GM19455 (cell line): Measurements from ENCODE around the gene PTPN21.
A peak's percentile ranks its signal among the peaks of the same experiment; 100 is the strongest.

Experiments
- ATAC-seq: cut with Tn5 transposase; IDR thresholded peaks from one replicate; pipeline ENCODE4 v1.9.1; 2021; ENCODE audit not compliant: unreplicated experiment

Gene PTPN21

DNA sequence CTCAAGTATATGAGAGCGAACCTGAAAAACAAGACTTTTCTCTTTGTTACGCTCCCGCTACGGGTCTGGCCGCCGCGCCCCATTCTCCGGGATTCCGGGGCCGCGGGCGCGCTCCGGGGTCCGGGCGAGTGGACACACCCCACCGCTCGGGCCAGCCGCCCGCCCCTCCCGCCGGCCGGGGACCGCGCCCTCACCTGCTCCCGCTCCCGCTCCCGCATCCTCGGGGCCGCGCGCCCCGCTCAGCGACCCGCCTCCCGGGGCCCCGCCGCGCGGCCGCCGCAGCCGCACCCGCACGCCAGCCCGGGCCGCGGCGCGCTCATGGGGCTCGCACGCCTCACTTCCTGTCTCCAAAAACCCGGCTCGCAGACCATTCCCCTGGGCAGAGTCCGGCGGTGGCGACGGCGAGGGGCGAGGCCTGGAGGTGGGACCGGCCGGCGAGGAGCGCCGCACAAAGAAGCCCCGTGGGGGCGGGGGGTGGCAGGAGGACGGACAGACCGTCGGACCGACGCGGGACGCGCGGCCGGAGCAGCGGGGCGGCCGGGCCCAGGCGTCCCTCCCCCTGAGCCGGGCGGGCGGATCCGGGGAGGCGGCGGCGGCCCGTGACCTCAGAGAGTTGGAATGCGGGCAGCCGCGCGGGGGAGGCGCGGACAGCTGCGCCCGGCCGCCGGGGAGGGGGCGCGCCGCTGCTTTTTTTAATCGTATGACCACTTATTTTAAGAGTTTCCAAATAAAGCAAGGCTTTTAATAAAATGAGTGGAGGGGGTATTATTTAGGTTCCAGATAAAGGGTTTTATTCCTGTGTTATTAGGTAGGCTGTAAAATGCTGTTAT lies at the start of gene PTPN21:
Gene PTPN21, minus strand, starts transcription at position 551 of the 830 bp plus-strand sequence. CDS start 4,590 bp downstream, outside the sequence.
- ATAC-seq = no peak

DNA sequence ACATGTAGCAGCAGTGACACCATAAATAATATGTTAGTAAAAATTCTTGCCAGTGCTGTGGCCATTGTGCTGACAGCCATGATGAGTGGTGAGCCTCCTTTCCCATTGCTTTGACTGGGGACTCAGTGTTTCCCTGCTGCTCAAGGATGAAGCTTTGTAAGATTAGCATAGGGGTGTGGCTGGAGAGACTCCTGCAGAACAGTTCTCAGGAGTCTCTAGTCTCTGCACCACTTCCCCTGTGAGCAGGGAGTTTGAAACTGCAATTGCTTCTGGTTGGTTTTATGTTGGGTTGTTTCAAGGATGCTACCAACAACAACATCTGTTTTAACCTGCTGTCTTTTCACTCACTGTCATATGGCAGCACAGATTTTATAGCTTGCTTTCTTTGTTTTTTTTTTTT lies 49.4 kb upstream of the PTPN21 start:
- peak; percentile 27 for ATAC-seq

DNA sequence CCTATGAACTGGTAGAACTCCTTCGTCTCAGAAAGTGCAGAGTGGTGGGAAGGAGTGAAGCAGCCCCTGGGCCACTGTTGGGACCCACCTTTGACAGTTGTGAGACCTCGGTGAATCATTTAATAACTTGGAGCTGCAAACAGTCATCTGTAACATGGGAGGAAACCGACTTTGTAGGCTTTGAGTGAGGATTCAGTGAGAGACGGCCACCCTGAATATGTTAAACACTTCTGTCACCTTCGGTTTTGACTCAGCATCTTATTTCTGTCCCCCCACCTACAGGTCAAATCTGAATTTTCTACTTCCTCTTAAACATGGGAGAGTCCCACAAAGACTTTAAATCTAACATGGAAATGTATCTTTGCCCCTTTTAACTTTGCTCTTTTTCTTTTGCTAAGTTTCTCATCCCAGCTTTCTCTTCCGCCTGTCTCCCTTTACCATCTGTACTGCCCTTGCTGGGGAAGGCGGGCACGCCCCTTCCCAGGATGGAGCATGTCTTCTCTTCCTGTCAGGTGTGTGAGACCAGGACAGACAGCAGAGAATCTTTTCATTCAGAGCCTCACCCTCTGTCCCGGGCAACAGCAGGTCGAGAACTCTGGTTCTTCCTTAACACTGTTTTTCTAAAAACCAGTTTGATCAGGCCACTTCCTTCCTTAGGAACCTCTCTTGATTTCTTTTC lies 45.1 kb upstream of the PTPN21 start:
- peak; percentile 90 for ATAC-seq

DNA sequence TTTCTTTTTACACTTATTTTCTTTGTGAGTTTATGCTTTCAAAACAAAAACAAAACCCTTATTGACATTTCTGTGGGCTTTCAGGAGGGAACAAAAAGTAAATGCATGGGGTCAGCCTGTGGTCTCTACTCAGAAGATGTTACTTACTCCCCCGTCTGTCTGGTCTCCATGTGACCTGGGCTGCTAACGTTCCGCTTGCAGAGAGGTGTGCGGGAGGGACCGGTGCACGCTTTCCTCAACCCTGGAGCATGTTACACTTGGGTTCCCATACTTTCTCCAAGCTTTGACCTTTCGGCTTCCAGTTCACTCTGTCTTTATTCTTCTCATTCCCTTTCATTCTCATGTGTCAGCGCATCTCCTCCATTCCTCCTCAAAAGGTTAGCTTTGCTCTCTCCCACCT lies 44.5 kb upstream of the PTPN21 start:
- peak; percentile 45 for ATAC-seq

DNA sequence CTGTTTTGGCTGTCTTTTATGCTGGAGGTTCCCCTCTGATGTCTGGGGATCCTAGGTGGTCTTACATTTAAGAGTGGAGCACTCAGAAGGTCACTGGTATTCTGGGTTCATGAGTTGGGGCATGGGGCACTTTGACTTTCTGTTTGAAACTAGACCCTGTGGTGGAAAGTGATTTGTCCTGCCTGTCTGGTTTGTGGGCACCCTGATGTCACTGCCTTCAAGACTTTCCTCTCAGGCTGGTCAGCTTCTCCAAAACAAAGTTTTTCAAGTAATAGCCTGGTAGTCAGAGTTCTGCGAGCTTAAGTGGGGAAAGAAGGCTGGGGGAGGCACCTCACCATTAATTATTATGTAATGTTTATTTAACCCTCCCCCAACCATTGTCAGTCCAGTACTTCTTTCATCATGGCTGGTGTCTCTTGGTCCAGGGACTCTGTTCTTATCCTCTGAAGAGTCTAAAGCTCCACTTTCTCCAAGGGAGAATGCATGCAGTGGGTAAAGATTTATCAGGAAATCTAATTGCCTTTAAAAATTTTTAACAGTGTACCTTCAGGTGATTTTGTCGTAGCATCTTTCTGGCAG lies 43.4 kb upstream of the PTPN21 start:
- ATAC-seq = no peak

DNA sequence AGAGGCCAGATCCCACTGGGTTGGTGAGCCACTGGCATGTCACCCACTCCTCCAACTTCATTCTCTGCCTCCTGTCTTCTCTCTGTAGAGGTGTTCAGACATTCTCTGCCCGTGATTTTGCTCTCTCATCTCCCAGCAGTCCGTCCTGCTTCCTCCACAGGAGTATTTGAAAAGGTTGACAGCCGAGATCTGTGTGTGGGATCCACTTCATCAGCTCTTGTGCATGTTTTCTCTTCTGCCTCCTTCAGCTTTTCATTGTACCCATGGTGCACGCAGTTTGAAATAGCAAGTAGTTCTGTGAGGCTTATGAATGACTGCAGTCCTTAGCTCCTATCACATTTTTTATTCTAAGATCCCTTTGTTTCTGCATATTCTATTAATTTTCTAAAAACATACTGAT lies 42.8 kb upstream of the PTPN21 start:
- ATAC-seq = no peak

DNA sequence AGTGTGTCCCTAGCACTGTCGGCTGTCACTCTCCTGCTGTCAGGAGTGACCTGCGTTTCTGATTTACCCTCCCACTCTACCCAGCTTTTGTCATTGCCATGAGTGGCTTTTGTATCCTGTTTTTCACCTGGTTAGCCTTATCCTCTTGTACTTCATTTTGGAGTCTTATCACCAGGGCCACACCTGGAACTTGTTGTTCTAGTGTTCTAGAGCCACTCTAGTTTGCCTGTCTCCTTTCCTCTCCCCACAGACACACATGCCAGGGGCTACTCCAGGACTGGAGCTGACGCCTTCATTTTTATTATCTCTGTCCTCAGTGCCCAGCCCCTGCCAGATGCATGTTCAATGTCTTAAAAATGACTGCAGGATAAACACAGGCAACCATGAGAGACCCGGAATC lies 42.2 kb upstream of the PTPN21 start:
- no peak for ATAC-seq

DNA sequence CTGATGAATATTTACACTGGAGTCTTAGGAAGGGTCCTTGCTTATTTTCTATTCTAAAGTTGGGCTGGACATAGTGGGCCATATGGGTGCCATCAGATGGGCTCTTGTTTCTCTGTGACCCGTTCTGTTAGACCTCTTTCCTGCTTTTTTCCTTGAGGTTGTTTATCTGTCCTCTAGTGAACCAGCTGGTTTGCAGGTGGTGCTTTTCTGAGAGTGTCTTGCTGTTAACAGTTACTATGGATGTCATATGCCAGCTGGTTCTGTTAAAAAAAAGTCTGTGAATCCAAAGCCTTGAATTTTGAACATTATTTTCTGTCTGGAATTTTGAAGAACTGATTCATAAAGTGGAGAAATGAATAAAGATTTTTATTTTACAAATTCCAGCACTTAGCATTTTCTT lies 37.2 kb upstream of the PTPN21 start:
- ATAC-seq = no peak

DNA sequence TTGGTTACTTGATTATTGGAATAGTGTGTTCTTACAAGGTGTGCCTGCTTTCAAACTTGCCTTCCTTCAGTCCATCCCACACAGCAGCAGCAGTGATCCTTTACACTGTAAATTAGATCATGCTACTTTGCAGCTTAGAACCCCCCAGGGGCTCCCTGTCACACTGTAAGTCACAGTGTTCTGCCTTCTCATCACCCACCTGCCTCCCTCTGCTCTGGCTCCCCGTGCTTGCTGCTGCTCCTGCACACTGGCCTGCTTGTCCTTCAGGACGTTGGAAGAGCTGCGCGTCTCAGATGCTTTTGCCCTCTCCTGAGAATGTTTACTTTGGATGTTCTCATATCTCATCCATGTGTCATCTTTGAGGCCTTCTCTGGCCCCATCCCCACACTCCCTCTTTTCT lies 35.4 kb upstream of the PTPN21 start:
- ATAC-seq = no peak

DNA sequence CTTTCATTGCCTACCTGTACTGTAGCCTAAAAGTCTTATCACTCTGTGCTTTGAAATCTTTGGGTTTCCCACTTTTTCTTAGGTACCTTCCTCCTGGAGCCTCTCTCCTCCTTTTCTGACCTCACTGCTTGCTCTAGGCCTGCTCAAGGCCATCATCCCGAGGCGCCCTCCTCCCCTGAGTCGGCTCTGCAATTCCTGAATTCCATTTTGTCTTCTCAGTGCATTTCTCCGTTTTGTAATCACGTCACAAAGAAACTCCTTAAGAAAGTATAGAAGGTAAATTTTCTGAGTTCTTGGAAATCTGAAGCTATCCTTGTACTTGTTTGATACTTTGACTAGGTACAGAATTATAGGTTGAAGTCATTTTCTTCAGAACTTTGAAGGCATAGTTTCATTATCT lies 33.3 kb upstream of the PTPN21 start:
- ATAC-seq = no peak

DNA sequence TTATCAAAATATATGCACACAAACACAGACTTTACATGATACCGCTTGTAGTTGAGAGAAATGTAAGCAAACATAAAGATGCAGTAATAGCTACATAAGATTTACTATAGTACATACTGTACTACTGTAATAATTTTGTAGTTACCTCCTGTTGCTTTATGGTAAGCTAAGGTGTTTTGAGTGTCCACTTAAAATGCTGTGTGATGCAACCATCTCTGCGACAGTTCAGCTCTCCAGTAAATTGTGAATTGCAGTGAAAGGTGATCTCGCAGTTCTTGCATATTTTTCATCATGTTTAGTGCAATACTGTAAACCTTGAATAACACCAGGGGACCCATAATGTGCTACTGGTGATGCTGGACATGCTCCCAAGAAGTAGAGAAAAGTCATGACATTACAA lies 29.6 kb upstream of the PTPN21 start:
- no peak for ATAC-seq

DNA sequence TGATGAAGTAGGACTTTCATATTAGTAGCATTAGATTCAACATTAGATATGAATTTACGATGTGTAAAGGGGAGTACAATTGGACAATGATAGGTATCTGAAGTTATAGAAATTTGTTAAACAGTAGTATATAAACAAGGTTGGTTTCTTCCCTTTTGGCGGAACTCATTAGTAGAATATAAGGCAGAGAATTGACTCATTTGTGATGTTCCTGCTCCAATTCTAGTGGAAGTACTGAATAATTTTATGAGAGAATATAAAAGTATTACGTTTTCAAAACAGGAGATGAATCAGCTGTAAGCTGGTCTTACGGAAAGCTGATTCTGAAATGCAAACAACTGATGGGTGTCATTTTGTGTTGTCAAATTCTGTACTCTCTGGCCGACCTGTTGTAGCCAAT lies 21.4 kb upstream of the PTPN21 start:
- ATAC-seq = no peak

DNA sequence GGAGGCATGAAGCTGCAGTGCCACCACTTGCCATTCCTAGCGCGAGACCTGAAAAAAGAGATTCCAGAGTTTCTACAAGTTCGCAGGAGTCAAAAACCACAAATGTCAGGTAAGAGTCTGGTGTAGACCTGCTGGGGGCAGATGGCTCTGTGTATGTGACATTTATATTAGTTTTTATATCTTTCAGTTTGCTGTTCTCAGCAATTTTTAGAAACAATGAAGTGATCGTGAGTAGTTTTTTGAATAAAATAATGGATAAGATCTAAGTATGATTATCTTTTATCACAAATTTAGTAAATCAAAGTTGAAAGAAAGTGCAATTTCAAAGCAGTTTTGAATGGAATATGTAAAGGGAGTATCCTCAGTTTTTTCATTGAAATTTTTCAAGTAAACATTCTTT lies 17.3 kb upstream of the PTPN21 start:
- no peak for ATAC-seq

DNA sequence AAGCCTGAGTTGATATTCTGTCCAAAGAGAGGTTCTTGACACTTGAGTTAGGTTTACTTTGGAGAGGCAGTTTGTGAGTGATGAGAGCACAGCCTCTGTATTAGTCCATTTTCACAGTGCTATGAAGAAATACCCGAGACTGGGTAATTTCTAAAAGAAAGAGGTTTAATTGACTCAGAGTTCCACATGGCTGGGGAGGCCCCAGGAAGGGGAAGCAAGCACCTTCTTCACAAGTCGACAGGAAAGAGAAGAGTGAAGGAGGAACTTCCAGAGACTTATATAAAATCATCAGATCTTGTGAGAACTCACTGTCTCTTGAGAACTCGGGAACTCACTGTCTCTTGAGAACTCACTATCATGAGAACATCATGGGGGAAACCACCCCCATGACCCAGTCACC lies 13.4 kb upstream of the PTPN21 start:
- no peak for ATAC-seq

DNA sequence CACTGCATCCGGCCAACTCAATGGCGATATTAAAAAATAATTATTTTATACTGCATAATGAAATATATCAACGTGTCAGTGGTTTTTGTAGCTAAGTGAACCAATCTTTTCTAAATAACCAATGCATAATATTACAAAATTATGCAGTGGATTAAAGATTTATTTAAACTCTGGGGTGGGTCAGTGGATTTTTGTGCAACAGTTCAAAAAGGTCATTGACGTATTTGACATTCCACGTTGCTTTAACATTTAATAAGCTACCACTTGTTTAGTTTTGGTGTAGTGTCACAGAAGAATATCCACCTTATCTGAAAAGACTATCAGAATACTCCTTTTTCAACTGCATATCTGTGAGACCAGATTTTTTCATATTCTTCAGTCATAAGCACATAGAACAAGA lies 10.6 kb upstream of the PTPN21 start:
- no peak for ATAC-seq

DNA sequence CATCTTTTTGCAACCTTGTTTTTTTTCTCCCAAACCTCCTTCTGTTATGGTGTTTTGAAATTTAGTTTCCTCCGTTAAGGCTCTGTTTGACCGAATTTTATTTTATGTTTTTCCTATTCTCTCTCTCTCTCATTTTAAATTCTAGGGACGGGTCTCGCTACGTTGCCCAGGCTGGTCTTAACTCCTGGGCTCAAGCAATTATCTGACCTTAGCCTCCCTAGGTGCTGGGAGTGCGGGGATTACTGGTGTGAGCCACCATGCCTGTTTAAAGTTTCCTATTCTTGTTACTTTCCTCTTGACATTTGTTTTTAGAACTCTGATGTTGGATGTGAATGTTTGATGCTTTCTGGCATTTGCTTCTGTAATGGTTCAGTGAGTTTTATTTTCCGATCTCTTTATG lies 9.0 kb upstream of the PTPN21 start:
- ATAC-seq = no peak

DNA sequence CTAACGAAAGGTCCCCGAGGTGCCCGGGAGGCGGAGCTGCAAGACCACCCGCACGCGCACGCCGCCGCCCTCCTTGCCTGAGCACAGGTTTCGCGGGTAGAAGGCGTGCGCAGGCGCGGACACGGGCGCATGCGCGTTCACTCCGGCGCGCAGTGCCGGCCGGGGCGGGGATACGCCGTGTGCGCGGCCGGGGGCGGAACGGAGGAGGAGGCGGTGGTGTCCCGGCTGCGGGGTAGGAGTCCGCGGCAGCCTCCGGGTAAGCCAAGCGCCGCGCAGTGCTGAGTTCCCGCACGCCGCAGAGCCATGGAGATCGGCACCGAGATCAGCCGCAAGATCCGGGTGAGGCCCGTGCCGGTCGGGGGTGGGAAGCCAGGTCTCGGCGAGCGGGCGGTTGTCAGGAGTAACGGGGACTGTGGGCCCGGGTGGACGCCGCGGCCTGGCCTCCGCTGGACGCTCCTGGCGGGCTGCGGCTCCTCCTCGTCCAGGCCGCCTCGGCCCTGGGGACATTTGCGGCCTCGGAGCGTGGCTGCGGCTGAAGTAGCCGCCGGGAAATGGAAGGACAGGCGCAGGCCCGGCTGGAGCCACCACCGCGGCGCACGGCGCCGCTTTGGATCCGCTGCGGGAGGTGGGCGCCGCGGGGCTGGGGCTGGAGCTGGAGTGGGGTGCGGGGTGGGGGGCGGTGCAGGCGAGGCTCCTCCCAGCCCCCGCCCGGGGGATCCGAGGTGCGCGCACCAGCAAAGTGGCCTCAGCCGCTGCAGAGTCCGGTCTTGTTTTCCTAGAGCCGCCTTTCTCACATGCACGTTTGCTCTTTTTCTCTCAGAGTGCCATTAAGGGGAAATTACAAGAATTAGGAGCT lies 8.3 kb upstream of the PTPN21 start, which contains the start of gene ZC3H14:
Gene ZC3H14, plus strand, starts transcription at position 207 of the 856 bp plus-strand sequence. Its CDS starts 97 bp downstream, at position 304.
- ATAC-seq = peak; percentile 94

DNA sequence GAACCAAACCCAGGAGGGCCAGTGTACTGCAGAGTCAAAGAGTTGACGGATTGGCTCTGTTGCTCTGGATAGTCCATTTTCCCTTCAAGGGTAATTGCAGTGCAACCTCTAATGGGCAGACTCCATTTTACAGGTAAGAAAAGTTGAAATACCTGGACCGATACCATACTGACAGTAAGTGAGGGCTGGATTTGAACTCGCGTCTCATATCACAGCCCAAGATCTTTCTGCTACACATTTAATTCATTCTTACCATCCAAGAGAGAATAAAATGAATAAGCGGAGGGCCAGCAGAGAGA lies 7.7 kb upstream of the PTPN21 start:
- peak; percentile 22 for ATAC-seq

DNA sequence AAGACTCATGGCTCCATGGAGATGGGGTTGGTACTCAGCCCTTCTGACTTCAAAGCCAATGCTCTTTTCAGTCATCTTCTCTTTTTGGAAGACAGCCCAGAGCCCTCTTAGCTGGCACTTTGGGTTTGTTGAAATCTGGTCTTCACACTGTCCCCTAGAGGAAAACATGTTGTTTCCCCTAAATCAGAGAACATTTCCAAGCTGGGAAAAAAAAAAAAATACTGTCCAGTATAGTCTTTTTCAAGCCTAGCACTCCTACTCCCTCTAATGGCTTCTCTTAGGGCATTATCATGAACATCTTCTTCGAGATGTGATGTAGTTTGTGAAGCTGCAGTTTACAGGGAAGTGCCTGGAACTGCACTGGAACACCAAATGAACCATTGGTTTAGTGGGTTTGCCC lies 5.0 kb upstream of the PTPN21 start:
- ATAC-seq = no peak

DNA sequence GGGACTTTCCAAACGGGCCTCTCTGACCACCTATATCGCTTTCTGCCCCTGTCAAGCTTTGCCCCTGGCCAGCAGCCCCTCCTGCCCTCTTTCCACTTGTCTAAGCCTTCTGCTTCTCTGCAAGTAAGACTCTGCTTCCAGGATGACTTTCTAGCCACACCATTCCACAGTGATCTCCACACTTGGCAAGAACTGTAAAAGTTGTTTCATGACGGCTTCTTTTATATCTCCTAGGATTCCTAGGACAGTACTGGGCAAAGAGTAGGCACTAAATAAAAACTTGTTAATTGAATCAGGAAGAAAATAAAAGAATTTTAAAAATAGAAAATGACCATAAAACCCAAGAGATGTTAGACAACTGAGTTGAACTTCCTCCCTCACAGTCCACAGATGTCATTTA lies 1.8 kb upstream of the PTPN21 start:
- no peak for ATAC-seq

DNA sequence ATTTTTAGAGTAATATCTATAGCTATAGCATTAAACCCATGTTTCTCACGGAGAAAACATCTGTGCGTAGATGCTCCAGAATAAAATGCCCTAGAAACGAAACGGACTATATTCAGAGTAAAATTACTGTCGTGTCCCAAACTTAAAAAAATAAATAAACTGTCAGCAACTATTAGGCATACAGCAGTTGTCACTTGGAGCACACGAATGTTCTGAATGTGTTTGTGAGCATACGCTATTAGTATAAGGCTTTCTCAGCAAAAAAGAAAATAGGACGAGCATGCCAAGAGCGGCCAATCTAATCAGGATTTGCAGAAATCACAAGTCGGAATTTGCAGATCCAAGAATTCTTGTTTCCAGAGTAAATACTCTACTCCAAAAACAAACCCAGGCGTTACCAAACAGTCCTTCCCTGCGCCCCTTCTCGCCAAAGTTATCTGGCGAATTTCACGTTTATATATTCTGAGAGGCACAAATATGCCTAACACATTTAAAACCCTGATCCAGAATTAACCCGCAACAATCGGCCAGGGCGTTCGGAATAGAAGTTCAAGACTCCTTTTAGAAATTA lies 836 bp downstream of the PTPN21 start:
- no peak for ATAC-seq
